LNCaP clone FGC (cell line): ENCODE results near the gene OAF.
"Not testable (repeated sequence)": the region's sequence is repeated elsewhere in the genome, so short reads cannot be mapped to it uniquely, and the experiment has no call there.

Source experiments
- DNase-seq: peaks from one replicate; pipeline ENCODE4 v3.0.0-alpha.2; 2011; ENCODE audit warnings: low read depth
- H3K4me3 ChIP-seq: 2 replicates; pipeline ENCODE4 v1.5.1; 2011; ENCODE audit warnings: mild to moderate bottlenecking, low read depth, low read length, control low read depth
- CTCF ChIP-seq: IDR thresholded peaks from 2 replicates; pipeline ENCODE4 v1.5.1; 2012; ENCODE audit warnings: mild to moderate bottlenecking; ENCODE audit not compliant: control insufficient read depth, insufficient read depth; ENCODE audit errors: extremely low read depth

OAF gene

GRCh38 chr11:120261931-120262330, 51.1 kb downstream of the OAF start:
- DNase-seq, result no peak
- no peak overlapping the region for H3K4me3 ChIP-seq
- TF ChIP-seq CTCF, result no peak

DNA sequence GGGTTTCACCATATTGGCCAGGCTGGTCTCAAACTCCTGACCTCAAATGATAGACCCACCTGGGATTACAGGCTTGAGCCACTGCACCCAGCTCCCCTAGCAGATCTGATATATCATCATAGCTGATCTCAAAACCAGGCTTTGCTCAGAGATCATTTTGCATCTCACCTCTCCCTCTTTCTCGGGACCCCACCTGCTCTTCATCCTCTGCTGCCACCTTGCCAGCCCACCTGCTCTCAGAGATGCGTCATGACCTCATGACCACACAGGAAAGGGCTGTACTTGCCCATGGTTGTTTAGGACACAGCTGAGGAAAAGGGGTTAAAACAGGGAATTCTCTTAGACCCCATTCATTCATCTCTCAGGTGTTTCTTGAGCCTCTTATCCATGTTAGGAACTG, 56.5 kb downstream of the OAF start:
- no peak for TF ChIP-seq CTCF
- no peak overlapping the region for H3K4me3 ChIP-seq
- no peak for DNase-seq

- no peak for TF ChIP-seq CTCF
- DNase-seq, result no peak
- no peak overlapping the region for H3K4me3 ChIP-seq
Observed at GRCh38 chr11:120268686-120269085, 57.9 kb downstream of the OAF start.

DNA sequence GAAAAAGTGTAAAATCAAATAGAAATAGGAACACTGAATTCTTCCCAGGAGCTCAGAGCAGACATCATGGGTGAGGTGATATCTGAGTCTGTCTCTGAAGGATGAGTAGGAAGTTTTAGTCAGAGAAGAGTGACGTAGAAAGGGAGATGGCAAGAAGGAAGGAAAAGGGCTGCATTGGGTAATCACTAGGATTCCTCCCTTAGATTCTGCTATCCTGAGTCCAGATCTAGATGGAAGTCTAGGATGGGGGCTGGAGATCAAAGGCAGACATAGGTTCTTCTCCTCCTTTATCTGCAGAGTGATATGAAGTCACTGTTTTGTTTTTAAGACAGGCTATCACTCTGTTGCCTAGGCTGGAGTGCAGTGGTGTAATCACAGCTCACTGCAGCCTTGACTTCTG, 59.6 kb downstream of the OAF start:
- DNase-seq, result no peak
- no peak for TF ChIP-seq CTCF
- no peak overlapping the region for H3K4me3 ChIP-seq

DNA sequence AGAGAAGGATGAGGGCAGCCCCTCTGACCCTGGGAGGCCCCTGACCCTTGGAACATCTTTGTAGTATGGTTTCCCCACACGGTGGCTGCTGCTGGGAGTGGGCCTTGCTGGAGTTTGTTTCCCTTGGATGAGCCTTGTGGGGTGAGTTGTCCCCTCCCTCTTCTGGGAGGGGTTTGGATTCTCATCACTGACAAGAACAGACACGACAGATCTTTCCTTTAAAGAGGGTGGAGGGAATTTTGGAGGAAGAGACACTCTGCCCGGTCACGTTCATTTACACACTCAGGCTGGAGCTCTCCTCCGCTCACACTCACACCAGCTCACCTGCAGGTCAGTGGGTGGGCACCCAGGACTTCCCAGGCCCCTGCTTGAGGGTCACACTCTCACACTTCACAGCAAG, 60.8 kb downstream of the OAF start:
- DNase-seq, result no peak
- no peak overlapping the region for H3K4me3 ChIP-seq
- TF ChIP-seq CTCF, result no peak

- no peak overlapping the region for H3K4me3 ChIP-seq
- TF ChIP-seq CTCF, result no peak
- DNase-seq, result no peak
Observed at GRCh38 chr11:120272303-120272702, 61.5 kb downstream of the OAF start.

GRCh38 chr11:120273432-120273831, 62.6 kb downstream of the OAF start:
- H3K4me3 ChIP-seq, result no peak overlapping the region
- no peak for TF ChIP-seq CTCF
- DNase-seq, result no peak

GRCh38 chr11:120273956-120274355, 63.1 kb downstream of the OAF start:
- not testable (repeated sequence) for H3K4me3 ChIP-seq, DNase-seq
